ENCODE measurements around the gene C20orf204.
"Not testable (repeated sequence)": the region's sequence is repeated elsewhere in the genome, so short reads cannot be mapped to it uniquely, and the experiment has no call there.

The C20orf204 gene

GRCh38 chr20:64083378-64083803 is 47.4 kb downstream of the C20orf204 start:
- Histone ChIP-seq H3K36me3 (no peaks in the 10 kb centered on the region), H3K27me3 (peaks cover 3 to 38% of the 10 kb centered on the region in 2 donors), H3K4me3 (peak overlapping the region; percentile 46 to 57), H3K9me3 (no peaks in the 10 kb centered on the region), H3K27ac (no peak overlapping the region), H3K4me1 (peaks cover 0 to 47% (median 25%) of the 10 kb centered on the region in 4 donors)
- intact Hi-C loops (cut with DNase I; ENCODE audit: low total_unique reads): no loop called here
- TF ChIP-seq CTCF (IDR thresholded peaks at IDR 0.05): peak; percentile 41 to 48
- DNase-seq: no peak

GRCh38 chr20:64083804-64084684 is 48.1 kb downstream of the C20orf204 start, which contains the start of gene LKAAEAR1:
Gene LKAAEAR1 (minus strand): TSS chr20:64084398. CDS start chr20:64084219, 179 bp downstream.
- no peak for TF ChIP-seq CTCF (IDR thresholded peaks at IDR 0.05)
- peaks cover 3 to 40% of the 10 kb centered on the region in 2 donors for H3K27me3 ChIP-seq
- H3K36me3 ChIP-seq: no peaks in the 10 kb centered on the region
- H3K27ac ChIP-seq: no peak within 1 kb of the TSS
- no peak for DNase-seq
- H3K4me1 ChIP-seq: peaks cover 0 to 41% (median 18%) of the 10 kb centered on the region in 4 donors
- intact Hi-C loops (cut with DNase I; ENCODE audit: low total_unique reads): no loop called here
- no peaks in the 10 kb centered on the region for H3K9me3 ChIP-seq
- peak within 1 kb of the TSS; percentile 46 to 57 for H3K4me3 ChIP-seq

- Histone ChIP-seq H3K36me3 (no peaks in the 10 kb centered on the region), H3K4me1 (peaks cover 0 to 37% (median 15%) of the 10 kb centered on the region in 4 donors), H3K4me3 (no peak overlapping the region), H3K9me3 (no peaks in the 10 kb centered on the region), H3K27ac (no peak overlapping the region), H3K27me3 (peaks cover 3 to 46% of the 10 kb centered on the region in 2 donors)
- intact Hi-C loops (cut with DNase I; ENCODE audit: low total_unique reads): no loop called here
- TF ChIP-seq CTCF (IDR thresholded peaks at IDR 0.05): no peak
- no peak for DNase-seq
Observed at GRCh38 chr20:64084685-64085152, 48.7 kb downstream of the C20orf204 start.

GRCh38 chr20:64086801-64087200 is 50.8 kb downstream of the C20orf204 start:
- H3K27me3 ChIP-seq: peaks cover 3 to 50% of the 10 kb centered on the region in 2 donors
- H3K36me3 ChIP-seq: no peaks in the 10 kb centered on the region
- no peak for TF ChIP-seq CTCF (IDR thresholded peaks at IDR 0.05)

GRCh38 chr20:64087226-64087825 is 51.3 kb downstream of the C20orf204 start:
- H3K36me3 ChIP-seq; DNase-seq; H3K4me3 ChIP-seq; H3K9me3 ChIP-seq; H3K27ac ChIP-seq; intact Hi-C loops (cut with DNase I; ENCODE audit: low total_unique reads): not testable (repeated sequence)
- Histone ChIP-seq H3K27me3 (peaks cover 3 to 50% of the 10 kb centered on the region in 2 donors), H3K4me1 (peaks cover 0 to 25% (median 13%) of the 10 kb centered on the region in 4 donors)

More at GRCh38 chr20:64086801-64087200, 50.8 kb downstream of the C20orf204 start:
- H3K27ac ChIP-seq: no peak overlapping the region
- no peaks in the 10 kb centered on the region for H3K9me3 ChIP-seq
- no peak overlapping the region for H3K4me3 ChIP-seq
- DNase-seq: no peak
- H3K4me1 ChIP-seq: peaks cover 0 to 28% (median 13%) of the 10 kb centered on the region in 4 donors
- intact Hi-C loops (cut with DNase I; ENCODE audit: low total_unique reads): no loop called here

- DNase-seq; intact Hi-C loops (cut with DNase I; ENCODE audit: low total_unique reads); H3K9me3 ChIP-seq; H3K36me3 ChIP-seq; H3K4me3 ChIP-seq; H3K27ac ChIP-seq: not testable (repeated sequence)
- peaks cover 3 to 46% of the 10 kb centered on the region in 2 donors for H3K27me3 ChIP-seq
- peaks cover 0 to 16% (median 6%) of the 10 kb centered on the region in 4 donors for H3K4me1 ChIP-seq
Observed at GRCh38 chr20:64088586-64088985, 52.6 kb downstream of the C20orf204 start.
